Measurements from ENCODE around the gene CCR9.
"Not testable (repeated sequence)": the region's sequence is repeated elsewhere in the genome, so short reads cannot be mapped to it uniquely, and the experiment has no call there.

Gene CCR9, protein sequence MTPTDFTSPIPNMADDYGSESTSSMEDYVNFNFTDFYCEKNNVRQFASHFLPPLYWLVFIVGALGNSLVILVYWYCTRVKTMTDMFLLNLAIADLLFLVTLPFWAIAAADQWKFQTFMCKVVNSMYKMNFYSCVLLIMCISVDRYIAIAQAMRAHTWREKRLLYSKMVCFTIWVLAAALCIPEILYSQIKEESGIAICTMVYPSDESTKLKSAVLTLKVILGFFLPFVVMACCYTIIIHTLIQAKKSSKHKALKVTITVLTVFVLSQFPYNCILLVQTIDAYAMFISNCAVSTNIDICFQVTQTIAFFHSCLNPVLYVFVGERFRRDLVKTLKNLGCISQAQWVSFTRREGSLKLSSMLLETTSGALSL

DNA sequence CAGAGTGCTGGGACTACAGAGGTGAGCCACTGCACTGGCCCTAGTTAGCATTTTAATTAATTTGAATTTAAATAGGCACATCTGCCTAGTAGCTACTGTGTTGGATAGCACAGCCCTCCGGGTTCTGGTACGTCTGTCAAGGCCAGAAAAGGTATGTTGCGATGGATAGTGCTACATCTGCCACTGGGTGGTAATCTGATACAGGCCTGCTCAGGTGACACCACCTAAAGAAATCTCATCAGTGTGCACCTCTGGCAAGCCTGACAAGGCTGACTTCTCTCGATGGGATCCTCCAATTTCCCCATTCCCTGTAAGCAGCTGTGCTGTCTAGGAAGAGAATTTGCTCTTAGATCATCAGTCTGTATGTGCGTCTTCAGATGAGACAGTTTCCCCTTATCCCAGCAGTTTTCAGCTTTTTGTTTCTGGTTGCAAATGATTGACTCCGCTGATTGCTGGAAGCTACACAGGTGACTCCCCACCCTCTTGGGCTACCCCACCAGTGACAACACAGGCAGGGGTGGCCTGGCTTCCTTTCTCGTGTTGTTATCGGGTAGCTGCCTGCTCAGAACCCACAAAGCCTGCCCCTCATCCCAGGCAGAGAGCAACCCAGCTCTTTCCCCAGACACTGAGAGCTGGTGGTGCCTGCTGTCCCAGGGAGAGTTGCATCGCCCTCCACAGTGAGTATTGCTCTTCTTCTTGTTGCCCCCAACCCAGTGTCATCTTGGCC, at the start of gene CCR9:
Gene CCR9, plus strand, starts transcription at position 565 of the 727 bp plus-strand sequence. CDS start 8,391 bp downstream, outside the sequence.
- no peak for DNase-seq

DNA sequence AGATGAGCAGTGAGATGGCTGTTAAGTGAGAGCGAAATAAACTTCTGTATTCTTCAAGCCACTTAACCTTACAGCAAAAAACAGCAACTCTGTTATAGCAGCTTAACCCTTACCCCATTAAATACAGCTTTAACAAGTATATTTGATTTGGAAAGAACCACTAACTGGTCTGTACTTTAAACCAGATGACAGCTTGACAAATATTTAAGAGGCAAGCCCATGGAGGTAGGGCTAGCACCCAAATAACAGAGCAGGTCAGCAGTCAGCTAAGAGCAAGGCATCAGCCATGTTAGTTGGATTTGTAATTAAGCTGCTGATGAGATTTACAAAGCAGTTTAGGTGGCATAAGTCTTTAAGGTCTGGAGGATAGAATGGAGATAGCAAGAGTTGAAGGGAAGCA, 47.9 kb upstream of the CCR9 start:
- DNase-seq: no peak

DNA sequence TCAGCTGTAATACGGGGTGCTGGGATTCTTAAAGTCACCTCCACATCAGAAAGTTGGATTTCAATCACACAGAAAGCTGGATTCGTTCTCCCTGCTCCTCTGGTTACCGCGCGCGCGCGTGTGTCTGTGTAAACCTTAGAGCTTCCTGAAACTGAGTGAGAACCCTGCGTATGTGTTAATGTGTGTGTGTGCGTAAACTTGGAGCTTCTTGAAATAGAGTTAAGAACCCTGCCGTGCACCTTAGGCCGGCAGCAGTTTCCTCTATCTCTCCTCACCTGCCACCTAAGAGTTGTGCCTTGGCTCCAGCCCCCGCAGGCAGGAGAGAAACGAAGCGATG, 45.0 kb upstream of the CCR9 start:
- DNase-seq: no peak

DNA sequence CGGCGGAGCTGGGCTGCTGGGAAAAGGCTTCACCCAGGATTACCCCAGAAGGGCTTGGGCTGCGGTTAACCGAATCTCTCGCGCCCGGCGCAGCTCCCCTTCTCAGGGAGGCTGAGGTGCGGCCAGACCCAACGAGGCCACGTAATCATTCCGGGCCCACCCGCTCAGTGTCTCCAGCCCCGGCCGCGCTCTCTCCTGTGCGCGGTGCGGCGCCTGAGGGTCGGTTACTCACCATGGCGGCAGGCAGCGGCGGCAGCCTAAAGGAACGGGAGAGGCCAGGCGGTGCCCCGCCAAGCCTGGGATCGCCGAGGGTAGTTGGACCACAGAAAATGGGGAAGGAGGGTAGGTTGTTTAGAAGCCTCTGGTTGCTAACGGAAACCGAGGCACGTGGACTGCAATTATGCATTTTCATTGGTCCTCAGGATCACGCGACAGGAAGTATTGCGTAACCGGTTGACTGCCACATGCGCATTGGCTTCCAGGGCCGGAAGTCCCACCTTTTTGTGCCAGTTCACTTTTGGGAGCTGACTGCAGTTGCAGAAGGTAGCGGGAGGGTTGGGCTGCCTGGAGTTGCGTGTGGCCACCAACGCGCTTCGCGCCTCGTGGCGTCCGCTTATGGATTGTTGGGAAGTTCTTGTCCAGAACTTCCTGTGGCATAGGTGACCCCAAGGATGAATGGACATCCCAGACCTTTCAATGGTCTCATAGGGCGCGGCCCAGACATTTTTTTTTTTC, 44.4 kb upstream of the CCR9 start, which contains the start of gene LZTFL1:
Gene LZTFL1, minus strand, starts transcription at position 363 of the 735 bp plus-strand sequence. Its CDS starts 128 bp downstream, at position 235.
- peak; percentile 47 for DNase-seq

DNA sequence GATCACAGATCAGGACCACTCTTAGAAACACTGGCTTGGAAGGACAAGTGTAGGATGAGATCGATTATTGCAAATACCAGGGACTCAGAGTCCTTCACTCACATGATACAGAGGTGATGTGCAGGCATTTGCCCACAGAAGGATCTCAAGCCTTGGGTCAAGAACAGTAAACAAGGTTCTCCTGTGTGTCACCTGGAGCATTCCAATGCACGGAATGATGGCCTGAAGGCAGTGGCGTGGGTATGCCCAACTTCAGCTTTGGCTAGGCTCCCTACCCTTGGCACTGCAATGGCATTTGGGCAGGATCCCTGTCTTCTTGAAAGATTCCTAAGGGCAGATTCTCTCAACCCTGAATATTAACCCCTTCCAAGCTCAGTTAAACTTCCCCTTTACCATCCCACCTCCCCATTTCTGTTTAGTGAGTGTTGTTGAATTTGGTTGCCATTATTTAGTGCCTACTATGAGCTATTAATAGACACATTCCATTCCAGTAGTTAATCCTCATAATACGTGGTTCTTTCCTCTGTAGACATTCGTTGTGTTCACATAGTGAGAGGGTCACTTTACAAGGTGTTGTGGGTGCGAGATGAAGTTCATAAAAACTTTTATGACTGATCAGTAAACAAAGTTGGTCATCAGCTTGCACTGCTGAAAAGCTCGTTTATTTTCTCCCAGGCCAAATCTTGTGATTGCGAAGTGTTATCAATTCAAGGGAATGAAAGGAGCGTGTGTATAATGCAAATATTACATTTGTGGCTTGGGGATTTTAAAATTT, 43.3 kb upstream of the CCR9 start:
- no peak for DNase-seq

DNA sequence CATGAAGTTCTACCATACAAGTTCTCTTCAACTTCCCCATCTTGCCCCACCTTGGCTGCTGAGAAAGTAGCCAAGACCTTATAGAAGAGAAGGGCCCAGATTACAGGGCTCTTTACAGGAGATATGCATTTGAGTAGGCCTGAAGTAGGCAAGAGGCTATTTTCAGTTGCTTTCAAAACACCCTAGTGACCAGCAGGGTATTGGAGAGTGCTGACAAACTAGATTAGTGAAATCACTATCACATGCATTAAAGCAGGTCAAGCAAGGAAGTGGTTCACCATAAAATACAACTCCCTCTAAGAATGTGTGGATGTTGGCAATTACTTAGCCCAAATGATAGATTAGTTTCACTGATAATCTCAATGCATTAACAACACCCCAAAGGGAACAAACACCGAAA, 41.7 kb upstream of the CCR9 start:
- no peak for DNase-seq

DNA sequence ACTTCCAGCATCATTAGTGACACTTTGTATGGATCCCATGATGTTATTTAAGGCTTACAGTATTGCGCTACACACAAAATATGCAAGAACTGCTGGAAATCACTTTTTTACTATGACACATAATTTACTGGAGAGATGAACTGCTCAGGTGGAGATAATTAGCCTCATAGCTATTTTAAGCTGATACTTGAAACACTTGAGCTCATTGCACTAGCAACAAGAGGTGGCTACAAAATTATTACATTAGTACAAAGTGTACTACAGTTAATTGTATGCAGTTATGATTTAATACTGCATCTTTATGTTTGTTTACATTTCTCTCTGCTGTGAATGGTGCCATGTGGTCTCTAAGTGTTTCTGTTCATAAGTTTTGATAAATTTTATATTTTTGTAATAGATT, 38.0 kb upstream of the CCR9 start:
- DNase-seq: peak; percentile 33

DNA sequence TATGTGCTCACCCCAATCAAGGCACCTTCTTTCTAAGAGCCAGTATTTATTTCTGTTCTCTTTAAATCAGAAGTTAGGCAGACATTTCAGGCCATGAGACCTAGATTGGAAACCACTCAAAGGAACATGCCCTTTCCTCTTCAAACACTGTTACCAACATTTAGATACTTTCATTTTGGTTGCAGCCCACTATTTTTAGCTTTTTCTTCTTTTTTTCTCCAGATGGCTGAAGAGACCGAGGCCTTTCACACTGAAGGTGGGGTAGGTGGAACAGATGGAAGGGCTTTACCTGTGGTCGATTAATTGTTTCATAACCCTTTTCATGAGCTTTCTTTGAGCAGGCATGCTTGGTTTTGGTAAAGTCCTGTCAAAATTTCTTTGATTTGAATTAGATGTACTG, 33.5 kb upstream of the CCR9 start:
- DNase-seq: no peak

DNA sequence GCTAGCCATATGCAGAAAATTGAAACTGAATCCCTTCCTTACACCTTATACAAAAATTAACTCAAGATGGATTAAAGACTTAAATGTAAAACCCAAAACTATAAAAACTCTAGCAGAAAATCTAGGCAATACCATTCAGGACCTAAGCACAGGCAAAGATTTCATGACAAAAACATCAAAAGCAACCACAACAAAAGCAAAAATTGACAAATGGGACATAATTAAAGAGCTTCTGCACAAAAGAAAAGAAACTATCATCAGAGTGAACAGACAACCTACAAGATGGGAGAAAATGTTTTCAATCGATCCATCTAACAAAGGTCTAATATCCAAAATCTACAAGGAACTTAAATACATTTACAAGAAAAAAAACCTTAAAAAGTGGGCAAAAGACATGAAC, 30.0 kb upstream of the CCR9 start:
- not testable (repeated sequence) for DNase-seq

DNA sequence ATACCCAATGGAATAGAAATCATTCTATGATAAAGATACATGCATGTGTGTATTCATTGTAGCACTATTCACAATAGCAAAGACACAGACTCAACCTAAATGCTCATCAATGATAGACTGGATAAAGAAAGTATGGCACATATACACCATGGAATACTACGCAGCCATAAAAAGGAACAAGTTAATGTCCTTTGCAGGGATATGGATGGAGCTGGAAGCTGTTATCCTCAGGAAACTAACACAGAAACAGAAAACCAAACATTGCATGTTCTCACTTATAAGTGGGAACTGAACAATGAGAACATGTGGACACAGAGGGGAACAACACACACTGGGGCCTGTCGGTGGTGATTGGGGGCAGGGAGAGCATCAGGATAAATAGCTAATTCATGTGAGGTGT, 29.3 kb upstream of the CCR9 start:
- not testable (repeated sequence) for DNase-seq

DNA sequence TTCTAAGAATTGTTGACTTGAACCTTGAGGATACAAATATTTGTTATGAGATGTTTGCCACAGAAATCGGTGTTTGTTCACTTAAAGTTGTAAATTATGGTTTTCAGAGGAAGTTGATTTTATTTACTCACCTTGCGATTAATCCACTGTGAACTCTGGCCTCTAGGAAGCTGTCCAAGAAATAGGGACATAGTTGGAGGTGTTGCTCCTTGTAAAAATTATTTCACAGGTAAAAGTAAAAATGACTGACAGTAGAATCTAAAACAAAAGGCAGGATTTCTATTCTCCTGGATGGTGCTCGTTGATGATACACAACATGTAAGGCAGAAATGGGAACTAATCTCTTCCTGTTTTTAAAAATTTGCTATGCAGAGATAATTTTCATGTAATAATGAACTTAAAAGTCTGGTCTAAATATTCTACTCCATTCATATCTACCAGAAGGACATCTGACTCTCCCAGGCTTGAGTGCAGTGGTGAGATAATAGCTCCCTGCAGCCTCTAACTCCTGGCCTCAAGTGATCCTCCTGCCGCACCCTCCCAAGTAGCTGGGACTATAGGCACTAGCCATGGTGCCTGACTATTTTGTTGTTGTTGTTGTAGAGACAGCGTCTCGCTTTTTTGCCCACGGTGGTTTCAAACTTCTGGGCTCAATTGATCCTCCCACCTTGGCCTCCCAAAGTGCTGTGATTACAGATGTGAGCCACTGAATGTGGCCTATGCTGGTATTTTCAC, 27.4 kb upstream of the CCR9 start:
- DNase-seq: no peak

DNA sequence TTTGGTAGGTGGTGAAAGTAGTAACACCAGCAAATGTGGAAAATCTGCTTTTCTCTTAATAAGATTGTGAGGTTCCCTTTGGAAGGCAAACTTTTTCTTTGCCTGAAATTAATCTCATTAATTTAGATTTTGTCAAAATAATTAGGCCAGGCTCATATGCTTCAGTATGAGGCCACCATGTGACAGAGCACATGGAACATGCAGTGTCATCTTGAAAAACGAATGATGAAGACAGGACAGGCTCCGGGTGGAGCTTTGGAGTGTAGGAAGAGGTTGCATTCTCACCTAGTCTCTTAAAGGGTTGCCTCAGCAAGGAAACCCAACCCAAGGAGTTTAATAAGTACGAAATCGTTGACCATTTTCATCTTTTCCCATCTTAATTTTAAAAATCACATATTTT, 25.9 kb upstream of the CCR9 start:
- DNase-seq: no peak

DNA sequence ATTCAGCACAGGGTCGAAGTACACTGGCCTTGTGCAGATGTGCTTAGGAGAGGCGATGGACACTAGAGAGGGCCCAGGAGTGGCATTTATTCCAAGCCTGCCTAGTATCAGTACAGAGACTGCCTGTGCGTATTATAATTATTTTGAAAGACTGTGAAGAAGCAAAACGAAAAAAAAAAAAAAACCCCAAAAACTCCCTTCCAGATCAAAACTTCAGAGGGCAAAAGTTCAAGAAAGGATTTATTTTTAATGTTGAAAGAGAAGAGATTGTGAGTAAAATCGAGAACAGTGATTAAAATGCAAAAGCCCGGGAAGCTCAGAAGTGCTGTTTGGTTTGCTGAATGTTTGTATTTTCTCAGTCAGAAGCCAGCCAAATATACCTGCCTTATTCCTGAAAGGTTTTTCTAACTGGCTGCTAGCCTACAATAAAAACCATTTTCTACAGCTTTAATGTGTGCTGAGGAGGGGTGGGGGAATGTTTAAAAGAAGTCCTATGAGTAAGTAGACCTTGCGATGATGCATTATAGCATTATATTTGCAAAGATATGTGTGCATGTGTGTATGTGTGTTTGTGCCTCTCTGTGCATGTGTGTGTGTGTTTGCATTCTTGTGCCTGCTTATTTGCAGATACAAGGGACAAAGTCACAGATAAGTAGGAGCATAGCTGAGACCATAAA, 25.2 kb upstream of the CCR9 start:
- no peak for DNase-seq

DNA sequence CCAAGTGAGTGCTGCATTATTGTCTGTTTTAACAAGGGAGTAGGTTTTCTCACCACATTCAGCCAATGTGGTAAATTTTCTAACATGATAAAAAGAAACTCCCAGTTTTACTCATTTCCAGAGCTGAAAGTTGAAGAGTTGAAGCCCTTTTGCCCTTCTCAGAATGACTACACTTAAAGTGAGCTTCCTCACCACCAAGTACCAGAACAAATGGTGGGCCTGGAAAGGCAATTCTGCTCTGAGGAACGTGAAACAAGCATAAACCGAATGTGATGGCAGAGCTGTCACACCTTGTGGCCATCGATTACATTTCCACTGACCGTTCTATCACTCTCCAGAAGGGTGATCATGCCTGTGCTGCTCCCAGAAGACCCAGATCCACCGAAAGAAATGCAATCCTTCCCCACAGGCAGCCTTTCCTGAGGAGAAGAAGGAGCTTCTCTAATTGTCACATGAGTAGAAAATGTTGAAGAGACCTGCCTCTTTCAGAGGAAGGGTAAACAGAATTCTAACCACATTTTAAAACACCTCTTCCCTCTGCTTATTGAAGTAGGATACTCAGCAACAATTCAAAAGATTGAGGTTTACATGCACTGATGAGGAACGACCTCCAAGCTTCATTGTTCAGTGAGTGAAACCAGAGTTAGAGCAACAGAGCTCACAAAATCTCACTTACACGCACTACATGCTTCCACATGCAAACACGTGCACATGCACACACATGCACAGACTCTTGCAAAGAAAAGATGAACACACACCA, 21.4 kb upstream of the CCR9 start:
- no peak for DNase-seq

DNA sequence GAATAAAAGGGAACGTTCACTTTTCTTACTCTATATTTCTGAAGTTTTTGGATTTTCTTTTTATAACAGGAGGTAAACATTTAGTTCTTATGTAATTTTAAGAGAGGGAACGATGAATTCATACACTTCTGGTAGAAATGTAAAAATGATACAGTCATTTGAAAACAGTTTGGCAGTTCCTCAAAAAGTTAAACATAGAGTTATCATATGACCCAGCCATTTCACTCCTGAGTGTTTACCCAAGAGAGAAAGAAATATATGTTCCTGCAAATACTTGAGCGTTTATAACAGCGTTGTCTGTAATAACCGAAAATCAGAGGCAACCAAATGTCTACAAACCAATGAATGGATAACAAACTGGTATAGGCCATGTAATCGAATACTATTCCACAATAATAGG, 20.8 kb upstream of the CCR9 start:
- no peak for DNase-seq

DNA sequence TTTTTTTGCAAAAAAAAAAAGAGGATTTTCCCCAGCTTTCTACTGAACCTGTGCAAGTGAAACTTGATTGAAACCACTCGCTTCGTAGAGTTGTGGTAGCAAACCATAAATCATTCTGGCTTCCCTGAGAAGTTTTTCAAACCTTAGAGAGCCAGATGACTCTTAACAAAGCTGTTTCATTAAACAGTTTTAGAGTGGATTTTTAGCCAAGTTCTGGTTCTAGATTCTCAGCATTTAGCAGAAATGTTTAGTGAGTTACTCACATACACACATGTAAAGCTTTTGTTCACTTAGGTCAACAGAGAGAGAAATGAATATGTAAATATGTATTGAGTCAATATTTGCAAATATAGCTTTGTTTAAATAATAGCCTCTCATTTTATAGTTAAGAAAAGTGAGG, 18.1 kb upstream of the CCR9 start:
- no peak for DNase-seq

DNA sequence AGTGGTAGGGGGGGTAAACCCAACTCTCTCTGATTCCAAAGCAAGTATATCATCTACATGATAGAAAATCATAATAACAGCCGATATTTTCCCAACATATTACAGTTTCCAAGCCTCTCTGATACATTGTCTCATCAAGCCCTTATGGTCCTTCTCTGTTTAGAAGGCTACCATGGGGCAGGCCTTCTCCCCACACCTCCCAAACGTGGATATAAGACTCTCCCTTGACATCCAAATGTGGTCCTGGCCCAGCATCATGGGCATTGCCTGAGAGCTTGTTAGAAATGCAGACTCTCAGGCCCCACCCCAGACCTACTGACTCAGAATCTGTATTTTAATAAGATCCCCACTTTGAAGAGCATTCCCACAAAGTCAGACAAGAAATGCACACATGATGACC, 17.7 kb upstream of the CCR9 start:
- no peak for DNase-seq

DNA sequence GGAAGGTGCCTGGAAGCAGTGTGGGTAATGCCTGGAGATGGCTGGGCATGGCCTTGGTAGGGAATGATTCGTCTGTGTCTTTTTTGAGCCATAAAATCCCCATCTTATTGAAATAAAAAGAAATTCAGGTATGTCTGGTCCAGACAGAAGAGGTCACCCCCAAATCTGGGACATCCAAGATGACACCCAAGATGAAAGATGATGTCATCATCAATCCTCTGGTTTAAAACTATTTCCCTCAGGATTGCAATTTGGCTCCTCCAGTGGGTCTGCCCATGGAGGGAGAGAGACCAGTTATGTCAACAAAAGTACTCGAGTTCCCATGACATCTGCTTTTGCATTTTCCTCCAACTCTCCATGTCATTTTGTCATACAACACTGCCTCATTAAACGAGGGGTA, 16.7 kb upstream of the CCR9 start:
- DNase-seq: no peak

DNA sequence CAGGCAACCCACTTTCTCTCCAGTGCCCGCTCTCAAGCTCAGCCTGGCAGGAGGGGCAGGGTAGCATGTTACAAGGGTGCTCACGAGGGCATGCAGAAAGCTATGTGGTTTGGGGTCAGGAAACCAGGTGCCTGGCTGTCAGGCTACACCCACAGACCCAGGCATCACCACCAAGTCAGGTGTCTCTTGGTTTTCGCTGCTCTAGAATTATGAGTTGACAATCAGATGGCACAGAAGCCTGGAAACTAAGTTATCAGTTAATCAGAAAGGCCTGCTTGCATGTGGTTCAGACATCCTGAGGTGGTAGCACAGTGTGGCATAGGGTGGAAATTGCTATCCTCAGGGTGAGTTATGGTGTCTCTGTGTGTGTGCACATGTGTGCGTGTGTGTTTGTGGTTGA, 16.2 kb upstream of the CCR9 start:
- no peak for DNase-seq

DNA sequence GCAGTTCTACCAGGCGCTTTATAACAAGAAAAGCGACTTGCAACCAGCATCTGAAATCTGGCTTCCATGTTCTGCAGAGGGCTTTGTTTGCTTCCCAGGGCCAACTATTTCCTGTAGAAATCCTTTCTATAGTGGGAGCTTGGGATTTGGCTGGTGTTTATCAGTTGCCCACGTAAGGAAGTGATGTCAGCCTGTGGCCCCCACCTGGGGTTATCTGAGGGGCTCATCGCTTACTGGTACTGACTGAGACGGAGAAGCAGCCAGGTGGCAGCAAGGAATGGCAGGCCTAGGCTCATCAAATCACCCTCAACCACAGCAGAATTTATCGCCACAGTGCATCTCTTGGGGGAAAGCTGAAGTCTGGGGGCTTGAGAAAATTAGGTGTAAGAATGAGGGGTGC, 14.6 kb upstream of the CCR9 start:
- no peak for DNase-seq

DNA sequence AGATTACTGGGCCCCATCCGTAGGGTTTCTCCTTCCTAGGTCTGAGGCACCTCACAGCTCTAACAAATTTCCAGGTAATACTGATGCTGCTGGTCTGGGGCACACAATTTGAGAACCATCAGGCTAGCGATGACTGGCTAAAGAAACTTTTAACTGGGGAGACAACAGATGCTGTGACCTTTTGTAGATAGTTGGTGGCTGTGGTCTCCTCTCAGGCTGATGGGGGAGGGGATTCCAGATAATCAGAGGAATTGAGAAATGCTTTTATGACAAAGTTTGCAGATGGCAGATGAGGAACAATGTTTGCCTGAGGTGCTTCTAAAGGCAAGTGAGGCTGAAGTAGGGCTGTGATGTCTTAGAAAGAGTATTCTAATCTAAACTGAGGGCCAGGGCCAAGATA, 13.8 kb upstream of the CCR9 start:
- no peak for DNase-seq
